IMR-90 (cell line): ENCODE measurements around the gene ADRB2. TPM values are rescaled to one million over a fixed set of nuclear protein-coding genes. Genes with fewer than 3 reads are reported as not detected.

ENCODE experiments used
- ATAC-seq: fragments of 200-7000 bp; cut with Tn5 transposase; 2 replicates; pipeline ENCODE4 v1.9.1; 2020; ENCODE audit warnings: low read depth, mild to moderate bottlenecking, moderate library complexity
- BruUV-seq: library from RNA; stranded (reverse); fragments of 400-500 nt; replicated peaks from 2 replicates; lab custom pipeline; 2021; lab: Mats Ljungman, UMichigan
- CTCF ChIA-PET: fragments of 300-600 bp; formaldehyde crosslinking; extraction: SDS; loops from one replicate; lab custom pipeline; 2021; ENCODE audit warnings: antibody characterized with exemption; lab: Yijun Ruan, JAX
- POLR2A ChIA-PET: fragments of 300-600 bp; sonication (Branson Sonifier 250); formaldehyde crosslinking; loops from one replicate; lab custom pipeline; 2022; ENCODE audit warnings: antibody characterized with exemption; ENCODE audit not compliant: unreplicated experiment; lab: Charles Lee
- DNase-seq: peaks from one replicate; pipeline ENCODE4 v3.0.0; 2013
- H2AFZ ChIP-seq: replicated peaks from 2 replicates; pipeline ENCODE3; 2013; ENCODE audit warnings: low read length, mild to moderate bottlenecking; ENCODE audit not compliant: poor library complexity
- H2AK5ac ChIP-seq: 2 replicates; pipeline ENCODE4 v1.6.1; 2013; ENCODE audit warnings: low read depth, low read length, inconsistent platforms
- H2AK9ac ChIP-seq: replicated peaks from 2 replicates; pipeline ENCODE3; 2013; ENCODE audit warnings: mild to moderate bottlenecking, low read depth, low read length, moderate library complexity; ENCODE audit not compliant: poor library complexity
- H2BK120ac ChIP-seq: 2 replicates; pipeline ENCODE4 v1.6.1; 2013; ENCODE audit warnings: low read depth, low read length, inconsistent platforms
- H2BK15ac ChIP-seq: 3 replicates; pipeline ENCODE4 v1.6.1; 2013; ENCODE audit warnings: low read depth, low read length, inconsistent platforms
- H2BK20ac ChIP-seq: 2 replicates; pipeline ENCODE4 v1.6.1; 2013; ENCODE audit warnings: low read depth, mild to moderate bottlenecking, inconsistent platforms, low read length, moderate library complexity
- H2BK5ac ChIP-seq: 2 replicates; pipeline ENCODE4 v1.6.1; 2013; ENCODE audit warnings: mild to moderate bottlenecking, low read depth, low read length, inconsistent platforms; ENCODE audit not compliant: poor library complexity, severe bottlenecking
- H3K14ac ChIP-seq: replicated peaks from 2 replicates; pipeline ENCODE4 v1.6.1; 2013; ENCODE audit warnings: low read depth, low read length, inconsistent platforms
- H3K18ac ChIP-seq: 2 replicates; pipeline ENCODE4 v1.6.1; 2013; ENCODE audit warnings: low read depth, low read length, control low read depth
- H3K23ac ChIP-seq: 2 replicates; pipeline ENCODE4 v1.6.1; 2013; ENCODE audit warnings: low read depth, low read length, inconsistent platforms
- H3K27ac ChIP-seq: 2 replicates; pipeline ENCODE4 v1.5.1; 2013; ENCODE audit warnings: mild to moderate bottlenecking, control low read depth, low read length; ENCODE audit not compliant: insufficient read depth
- H3K27me3 ChIP-seq: 2 replicates; pipeline ENCODE4 v1.6.1; 2013; ENCODE audit warnings: low read length; ENCODE audit not compliant: control insufficient read depth, insufficient read depth
- H3K36me3 ChIP-seq: 2 replicates; pipeline ENCODE4 v1.6.1; 2013; ENCODE audit warnings: low read length, mixed read lengths; ENCODE audit not compliant: control insufficient read depth, insufficient read depth
- H3K4ac ChIP-seq: 2 replicates; pipeline ENCODE4 v1.6.1; 2013; ENCODE audit warnings: low read depth, low read length, inconsistent platforms
- H3K4me1 ChIP-seq: 2 replicates; pipeline ENCODE4 v1.6.1; 2013; ENCODE audit warnings: low read length, mixed read lengths; ENCODE audit not compliant: control insufficient read depth, insufficient read depth
- H3K4me2 ChIP-seq: 2 replicates; pipeline ENCODE4 v1.6.1; 2013; ENCODE audit warnings: low read depth, mild to moderate bottlenecking, control low read depth, low read length, moderate library complexity
- H3K4me3 ChIP-seq: 2 replicates; pipeline ENCODE4 v1.5.1; 2013; ENCODE audit warnings: low read depth, mild to moderate bottlenecking, control low read depth, low read length, moderate library complexity; ENCODE audit not compliant: insufficient read depth
- H3K56ac ChIP-seq: 2 replicates; pipeline ENCODE4 v1.6.1; 2013; ENCODE audit warnings: low read length, inconsistent platforms; ENCODE audit not compliant: insufficient read depth; ENCODE audit errors: extremely low read depth
- H3K79me1 ChIP-seq, 2 experiments: 2 replicates each; pipeline ENCODE4 v1.6.1; 2013; ENCODE audit warnings: low read length in 2 of 2, inconsistent platforms in 1 of 2, low read depth in 1 of 2
- H3K9ac ChIP-seq: 2 replicates; pipeline ENCODE4 v1.6.1; 2013; ENCODE audit warnings: low read depth, low read length, control low read depth
- H3K9me1 ChIP-seq: 2 replicates; pipeline ENCODE4 v1.6.1; 2013; ENCODE audit warnings: low read length, inconsistent platforms; ENCODE audit not compliant: insufficient read depth
- H3K9me3 ChIP-seq: 2 replicates; pipeline ENCODE4 v1.6.1; 2013; ENCODE audit warnings: low read length; ENCODE audit not compliant: control insufficient read depth, insufficient read depth
- H4K20me1 ChIP-seq: 2 replicates; pipeline ENCODE4 v1.6.1; 2013; ENCODE audit warnings: low read length, inconsistent platforms; ENCODE audit not compliant: insufficient read depth
- H4K5ac ChIP-seq: 2 replicates; pipeline ENCODE4 v1.6.1; 2013; ENCODE audit warnings: mild to moderate bottlenecking, low read depth, low read length, control low read depth
- H4K8ac ChIP-seq, 2 experiments: 2 replicates each; pipeline ENCODE4 v1.6.1; 2013; ENCODE audit warnings: low read depth in 2 of 2, low read length in 2 of 2, control low read depth in 1 of 2, inconsistent platforms in 1 of 2
- H4K91ac ChIP-seq: 2 replicates; pipeline ENCODE4 v1.6.1; 2013; ENCODE audit warnings: low read depth, low read length, inconsistent platforms; ENCODE audit not compliant: insufficient read depth
- BHLHE40 ChIP-seq: fragments of 150-350 bp; IDR thresholded peaks from 2 replicates; pipeline ENCODE4 v1.6.1; 2016; ENCODE audit warnings: mild to moderate bottlenecking, low read depth, low read length
- CEBPB ChIP-seq: IDR thresholded peaks from 2 replicates; pipeline ENCODE4 v1.6.1; 2012; ENCODE audit warnings: low read depth, low read length, improper control_type of control experiment
- CHD1 ChIP-seq: IDR thresholded peaks from 2 replicates; pipeline ENCODE4 v1.6.1; 2012; ENCODE audit warnings: low read depth, low read length, improper control_type of control experiment
- CTCF ChIP-seq: conservative IDR thresholded peaks from 2 replicates; pipeline ENCODE4 v1.5.1; 2012; ENCODE audit warnings: mild to moderate bottlenecking, low read depth, low read length, improper control_type of control experiment
- FOS ChIP-seq: fragments of 150-350 bp; IDR thresholded peaks from 2 replicates; pipeline ENCODE4 v1.6.1; 2016; ENCODE audit warnings: low read depth, low read length
- MAFK ChIP-seq: IDR thresholded peaks from 2 replicates; pipeline ENCODE4 v1.6.1; 2012; ENCODE audit warnings: low read depth, low read length, improper control_type of control experiment
- MAZ ChIP-seq: IDR thresholded peaks from 2 replicates; pipeline ENCODE4 v1.6.1; 2012; ENCODE audit warnings: low read depth, mild to moderate bottlenecking, low read length, improper control_type of control experiment, moderate library complexity, borderline replicate concordance
- MXI1 ChIP-seq: IDR thresholded peaks from 2 replicates; pipeline ENCODE4 v1.6.1; 2012; ENCODE audit warnings: low read depth, mild to moderate bottlenecking, low read length, moderate library complexity, borderline replicate concordance
- NFE2L2 ChIP-seq: fragments of 150-350 bp; IDR thresholded peaks from 2 replicates; pipeline ENCODE4 v1.6.1; 2016; ENCODE audit warnings: low read depth, mild to moderate bottlenecking, low read length
- POLR2A ChIP-seq: IDR thresholded peaks from 2 replicates; pipeline ENCODE4 v1.6.1; 2012; ENCODE audit warnings: mild to moderate bottlenecking, low read depth, low read length
- RAD21 ChIP-seq: IDR thresholded peaks from 2 replicates; pipeline ENCODE4 v1.6.1; 2012; ENCODE audit warnings: low read length, improper control_type of control experiment
- RCOR1 ChIP-seq: IDR thresholded peaks from 2 replicates; pipeline ENCODE4 v1.6.1; 2012; ENCODE audit warnings: mild to moderate bottlenecking, low read length, improper control_type of control experiment; ENCODE audit not compliant: insufficient replicate concordance
- RFX5 ChIP-seq: IDR thresholded peaks from 2 replicates; pipeline ENCODE4 v1.8.0; 2012; ENCODE audit warnings: low read depth, mild to moderate bottlenecking, low read length, moderate library complexity
- SMC3 ChIP-seq: fragments of 150-350 bp; IDR thresholded peaks from 2 replicates; pipeline ENCODE4 v1.6.1; 2016; ENCODE audit warnings: low read depth, mild to moderate bottlenecking, antibody characterized with exemption, low read length, moderate library complexity
- USF2 ChIP-seq: fragments of 150-350 bp; IDR thresholded peaks from 2 replicates; pipeline ENCODE4 v1.6.1; 2017; ENCODE audit warnings: mild to moderate bottlenecking, antibody characterized with exemption, low read length, low read depth
- WGBS, 2 experiments: methylation state at CpG; one replicate each; pipeline versions ENCODE4 v1.1.5 to v1.1.7; 2013; ENCODE audit warnings: missing lambda C conversion rate in 2 of 2; ENCODE audit not compliant: insufficient read length in 1 of 2; ENCODE audit errors: extremely low coverage in 2 of 2; 5-methylcytosine and 5-hydroxymethylcytosine counted together
- dilution Hi-C: fragments of 300-500 bp; cut with HindIII; formaldehyde crosslinking; loops from one replicate; pipeline ENCODE4 v1.14.3; 2018; ENCODE audit warnings: low sequenced_read_pairs; ENCODE audit not compliant: unreplicated experiment
- in situ Hi-C: fragments of 300-500 bp; cut with MboI; formaldehyde crosslinking; loops from 3 replicates; pipeline ENCODE4 v1.14.3; 2019; ENCODE audit warnings: low sequenced_read_pairs, inconsistent platforms, mixed read lengths
- intact Hi-C: fragments of 100-400 bp; cut with micrococcal nuclease; formaldehyde crosslinking; loops from 2 replicates; pipeline ENCODE4 v1.10.0; 2022
- polyA plus RNA-seq, 3 experiments: library from polyadenylated mRNA; depleted of rRNA; stranded (reverse); fragments of >200 nt; gene quantifications; 2 replicates each; pipeline ENCODE4 v1.2.3, GENCODE V29; 2012; ENCODE audit warnings: low replicate concordance in 1 of 3
- total RNA-seq: library from RNA; depleted of rRNA; stranded (reverse); fragments of >200 nt; gene quantifications from 2 replicates; pipeline ENCODE4 v1.2.3, GENCODE V29; 2012

The ADRB2 gene
- total and polyA plus RNA-seq, 2 of the 4 experiments (the other 2 are of a cell fraction), result 1.6 to 3.4 TPM

DNA sequence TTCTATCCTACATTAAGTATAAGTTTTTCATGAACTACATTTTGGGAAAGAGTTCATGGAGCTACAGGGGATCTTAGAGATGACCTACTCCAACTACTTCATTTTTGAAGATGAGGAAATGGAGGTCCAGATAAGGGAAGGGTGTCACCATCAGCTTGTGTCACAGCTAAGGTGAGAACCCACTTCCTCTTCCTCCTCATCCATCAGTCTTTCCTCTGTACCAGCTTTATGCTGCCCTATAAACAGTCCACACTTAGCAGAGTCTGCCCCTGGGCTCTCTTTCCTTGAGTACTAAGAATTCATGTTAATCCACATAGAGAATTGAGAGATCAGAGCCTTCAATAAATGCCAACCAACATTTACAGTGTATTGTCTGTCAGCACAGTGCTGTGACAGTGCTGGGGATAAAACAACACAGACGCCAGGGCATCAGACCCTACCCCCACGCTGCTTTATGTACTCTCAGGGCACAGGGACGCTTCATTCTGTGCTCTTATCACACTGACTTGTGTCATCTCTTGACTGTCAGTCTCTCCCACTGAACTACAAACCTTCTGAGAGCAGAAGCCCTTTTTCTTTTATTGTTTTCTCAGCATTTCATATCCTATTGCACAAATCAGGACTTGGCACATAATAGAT is 22.1 kb downstream of the ADRB2 start:
- Histone ChIP-seq H3K4me1 (peaks cover 7% of the 10 kb centered on the region), H4K5ac (no peak overlapping the region), H3K4me2 (no peak overlapping the region), H2BK5ac (no peak overlapping the region), H3K4me3 (no peak overlapping the region), H3K9ac (no peak overlapping the region), H4K8ac (no peak overlapping the region), H3K56ac (no peak overlapping the region), H2AK9ac (no peak overlapping the region), H2AK5ac (no peak overlapping the region), H2BK15ac (no peak overlapping the region), H3K27ac (no peak overlapping the region), H3K14ac (no peak overlapping the region), H2BK120ac (no peak overlapping the region), H2AFZ (no peak overlapping the region), H4K20me1 (no peaks in the 10 kb centered on the region), H3K36me3 (no peaks in the 10 kb centered on the region), H4K91ac (no peak overlapping the region), H3K23ac (no peak overlapping the region), H3K18ac (no peak overlapping the region), H3K4ac (no peak overlapping the region), H3K9me1 (peaks cover 9% of the 10 kb centered on the region), H3K79me1 (peaks cover 3 to 6% of the 10 kb centered on the region in 2 experiments; a peak in 2 of 4 replicates), H2BK20ac (no peak overlapping the region), H3K27me3 (no peaks in the 10 kb centered on the region), H3K9me3 (no peaks in the 10 kb centered on the region)
- 100% methylated on average over 1 of the region's 3 CpGs; no CpG with 5 or more reads in 1 of the 2 experiments for WGBS, 2 experiments
- TF ChIP-seq FOS, result no peak
- TF ChIP-seq RAD21, result no peak
- TF ChIP-seq RFX5, result no peak
- no peak for TF ChIP-seq CTCF
- TF ChIP-seq CEBPB, result no peak
- TF ChIP-seq USF2, result no peak
- no peak for TF ChIP-seq NFE2L2
- TF ChIP-seq POLR2A, result no peak
- TF ChIP-seq SMC3, result no peak
- no peak for TF ChIP-seq RCOR1
- no peak for TF ChIP-seq MAZ
- no peak for TF ChIP-seq CHD1
- TF ChIP-seq BHLHE40, result no peak
- TF ChIP-seq MAFK, result no peak
- no peak for TF ChIP-seq MXI1
- dilution Hi-C loops, result no loop called here
- DNase-seq (no peak), ATAC-seq (no peak)
- CTCF ChIA-PET, result interaction anchor here (0.6 to 0.7 kb wide), 2 partner anchors 20 to 417 kb away, joined by 3 to 8 read pairs; no protein-coding TSS in a partner anchor
- intact Hi-C loops, result no loop called here
- in situ Hi-C loops, result no loop called here
- POLR2A ChIA-PET, result no interaction called here
- no TSS peak for BruUV-seq
